Esophagus muscularis mucosa (tissue), 4 donors: ENCODE results near the gene AXIN1. TPM values are rescaled to one million over a fixed set of nuclear protein-coding genes. Genes with fewer than 3 reads are reported as not detected.
"Not testable (repeated sequence)": the region's sequence is repeated elsewhere in the genome, so short reads cannot be mapped to it uniquely, and the experiment has no call there.

ENCODE experiments used
- DNase-seq: peaks from one replicate; pipeline ENCODE4 v3.0.0-alpha.2; 2017; ENCODE audit errors: extremely low spot score
- H3K27ac ChIP-seq, 4 donors: fragments of 200-600 bp; sonication (generic); replicated peaks in 1 of 4; 1 replicate in 3 of 4; 2 replicates in 1 of 4; pipeline ENCODE4 v1.5.1; 2016 to 2019; ENCODE audit warnings: mild to moderate bottlenecking in 1 of 4
- H3K27me3 ChIP-seq, 4 donors: fragments of 200-600 bp; sonication (generic); one replicate each; pipeline versions ENCODE4 v1.5.1 to v1.6.0; 2016 to 2019
- H3K36me3 ChIP-seq, 4 donors: fragments of 200-600 bp; sonication (generic); one replicate each; pipeline ENCODE4 v1.5.1; 2016 to 2019
- H3K4me1 ChIP-seq, 4 donors: fragments of 200-600 bp; sonication (generic); one replicate each; pipeline ENCODE4 v1.5.1; 2016 to 2019
- H3K4me3 ChIP-seq, 4 donors: fragments of 200-600 bp; sonication (generic); 1 replicate in 2 of 4; 2 replicates in 2 of 4; pipeline ENCODE4 v1.5.1; 2016 to 2019; ENCODE audit warnings: mild to moderate bottlenecking in 4 of 4, moderate library complexity in 1 of 4
- H3K9me3 ChIP-seq, 4 donors: fragments of 200-600 bp; sonication (generic); 1 replicate in 3 of 4; 2 replicates in 1 of 4; pipeline ENCODE4 v1.5.1; 2016 to 2019
- CTCF ChIP-seq, 3 experiments: fragments of 200-600 bp in 2 of 3; fragments of 450-650 bp in 1 of 3; sonication (generic) in 2 of 3; IDR thresholded peaks; one replicate each; pipeline ENCODE4 v1.5.1; 2017 to 2019; ENCODE audit warnings: antibody characterized with exemption in 3 of 3, mild to moderate bottlenecking in 2 of 3, moderate library complexity in 1 of 3
- EP300 ChIP-seq: sonication (generic); formaldehyde crosslinking; IDR thresholded peaks from one replicate; pipeline ENCODE4 v1.6.1; 2017; ENCODE audit warnings: antibody characterized with exemption
- POLR2A ChIP-seq: fragments of 450-650 bp; IDR thresholded peaks from one replicate; pipeline ENCODE4 v1.6.1; 2017; ENCODE audit warnings: antibody characterized with exemption, moderate library complexity, mild to moderate bottlenecking, low read depth
- POLR2AphosphoS5 ChIP-seq, 2 donors: sonication (generic); formaldehyde crosslinking; IDR thresholded peaks; one replicate each; pipeline ENCODE4 v1.6.1; 2017; ENCODE audit warnings: antibody characterized with exemption in 2 of 2
- WGBS: methylation state at CpG from one replicate; pipeline ENCODE4 v1.1.5; 2018; 5-methylcytosine and 5-hydroxymethylcytosine counted together
- intact Hi-C: fragments of 100-400 bp; cut with DNase I; formaldehyde crosslinking; loops from one replicate; pipeline ENCODE4 v1.15.1; 2023
- total RNA-seq, 4 donors: library from RNA; depleted of rRNA; stranded (reverse); fragments of >200 nt; gene quantifications; one replicate each; pipeline versions ENCODE4 v1.1.0 to v1.2.1, GENCODE V29; 2016

AXIN1 gene
- total RNA-seq, 4 donors from 2014 or later = 24.1 to 56.2 (median 44.1) TPM

GRCh38 chr16:366476-366875 lies 14.0 kb upstream of the AXIN1 start:
- Histone ChIP-seq H3K4me1 (peaks cover 14 to 32% (median 25%) of the 10 kb centered on the region in 4 donors), H3K27ac (no peak overlapping the region), H3K4me3 (no peak overlapping the region), H3K36me3 (peaks cover 25 to 37% (median 35%) of the 10 kb centered on the region in 4 donors), H3K27me3 (peaks cover 0 to 34% (median 0%) of the 10 kb centered on the region in 4 donors), H3K9me3 (no peaks in the 10 kb centered on the region)
- no peak for TF ChIP-seq POLR2A
- TF ChIP-seq POLR2AphosphoS5 (IDR thresholded peaks at IDR 0.05) = no peak
- TF ChIP-seq CTCF (IDR thresholded peaks at IDR 0.05) = no peak
- no peak for TF ChIP-seq EP300
- intact Hi-C loops = no loop called here
- WGBS = 87% methylated on average over 9 of the region's 10 CpGs
- DNase-seq = no peak

GRCh38 chr16:364595-365491 lies 12.3 kb upstream of the AXIN1 start:
- TF ChIP-seq CTCF (IDR thresholded peaks at IDR 0.05) = no peak
- TF ChIP-seq EP300 = no peak
- H3K27me3 ChIP-seq = peaks cover 0 to 38% (median 0%) of the 10 kb centered on the region in 4 donors
- H3K9me3 ChIP-seq = no peaks in the 10 kb centered on the region
- WGBS = 70% methylated on average over 14 of the region's 19 CpGs
- peaks cover 25 to 34% (median 32%) of the 10 kb centered on the region in 4 donors for H3K36me3 ChIP-seq
- no peak overlapping the region for H3K4me3 ChIP-seq
- intact Hi-C loops = loop anchor here (5.0 kb wide), 1 partner anchor 248 kb away; no protein-coding TSS in a partner anchor
- peaks cover 7 to 18% (median 12%) of the 10 kb centered on the region in 4 donors for H3K4me1 ChIP-seq
- H3K27ac ChIP-seq = no peak overlapping the region
- no peak for DNase-seq

- H3K9me3 ChIP-seq = no peaks in the 10 kb centered on the region
- 47% methylated on average over 16 of the region's 24 CpGs for WGBS
- DNase-seq = no peak
- H3K27ac ChIP-seq = no peak overlapping the region
- peaks cover 20 to 28% (median 27%) of the 10 kb centered on the region in 4 donors for H3K36me3 ChIP-seq
- TF ChIP-seq CTCF (IDR thresholded peaks at IDR 0.05) (no peak), POLR2A (no peak)
- intact Hi-C loops = loop anchor here (5.0 kb wide), 1 partner anchor 247 kb away; no protein-coding TSS in a partner anchor
- H3K4me1 ChIP-seq = peaks cover 0 to 9% (median 4%) of the 10 kb centered on the region in 4 donors
- H3K4me3 ChIP-seq = no peak overlapping the region
- H3K27me3 ChIP-seq = peaks cover 0 to 38% (median 0%) of the 10 kb centered on the region in 4 donors
Measured at GRCh38 chr16:363766-364490, 11.4 kb upstream of the AXIN1 start.

GRCh38 chr16:363110-363765 lies 10.7 kb upstream of the AXIN1 start:
- Histone ChIP-seq H3K27me3 (peaks cover 0 to 38% (median 0%) of the 10 kb centered on the region in 4 donors), H3K27ac (no peak overlapping the region), H3K36me3 (peaks cover 17 to 21% (median 20%) of the 10 kb centered on the region in 4 donors), H3K9me3 (no peaks in the 10 kb centered on the region), H3K4me1 (peaks cover 0 to 9% (median 4%) of the 10 kb centered on the region in 4 donors), H3K4me3 (no peak overlapping the region)
- intact Hi-C loops = loop anchor here (5.0 kb wide), 1 partner anchor 246 kb away; no protein-coding TSS in a partner anchor
- WGBS = 75% methylated on average over 12 of the region's 20 CpGs
- TF ChIP-seq POLR2A = no peak
- no peak for TF ChIP-seq EP300
- no peak for TF ChIP-seq CTCF (IDR thresholded peaks at IDR 0.05)
- no peak for TF ChIP-seq POLR2AphosphoS5 (IDR thresholded peaks at IDR 0.05)
- no peak for DNase-seq

- WGBS = 79% methylated on average over 3 of the region's 24 CpGs
- H3K4me3 ChIP-seq, H3K4me1 ChIP-seq, H3K27ac ChIP-seq, DNase-seq, H3K9me3 ChIP-seq: not testable (repeated sequence)
- Histone ChIP-seq H3K36me3 (peaks cover 11 to 15% (median 14%) of the 10 kb centered on the region in 4 donors), H3K27me3 (peaks cover 0 to 38% (median 0%) of the 10 kb centered on the region in 4 donors)
- intact Hi-C loops = loop anchor here (5.0 kb wide), 1 partner anchor 245 kb away; no protein-coding TSS in a partner anchor
Measured at GRCh38 chr16:362702-362999, 10.1 kb upstream of the AXIN1 start.
